ENCODE measurements around the gene MAS1. TPM values are rescaled to one million over a fixed set of nuclear protein-coding genes. Genes with fewer than 3 reads are reported as not detected.

Gene MAS1
- polyA plus RNA-seq, 2 of the 4 experiments (the other 2 are of a cell fraction) = not detected

GRCh38 chr6:159933077-159933476, 42.3 kb downstream of the MAS1 start:
- WGBS (ENCODE audit: missing lambda C conversion rate) = 60% methylated on average over 1 of the region's 1 CpG
- ChIA-PET POLR2A (no interaction called here), CTCF (interaction anchor here (1.0 to 1.7 kb wide), 3 partner anchors 9 to 42 kb away, joined by 3 to 4 read pairs (median 3); partner anchors contain the start of gene MAS1)
- no peak overlapping the region for H3K4me3 ChIP-seq
- DNase-seq (ENCODE audit: low read depth in 1 of 2, low spot score in 1 of 2) = no peak
- TF ChIP-seq FOSL2 (IDR thresholded peaks at IDR 0.05) (no peak), FOSL2 (CRISPR knock-in tag; IDR thresholded peaks at IDR 0.05) (no peak), CHD2 (IDR thresholded peaks at IDR 0.05; ENCODE audit: low read length, partially characterized antibody) (no peak), RAD21 (conservative IDR thresholded peaks at IDR 0.05 in 1 of 2, IDR thresholded peaks at IDR 0.05 in 1 of 2) (no peak), RNF2 (IDR thresholded peaks at IDR 0.05; ENCODE audit: borderline replicate concordance, low read depth) (no peak), REST (IDR thresholded peaks at IDR 0.05) (no peak), NPAS2 (CRISPR knock-in tag; IDR thresholded peaks at IDR 0.05; ENCODE audit: borderline replicate concordance) (no peak), RARB (CRISPR knock-in tag; IDR thresholded peaks at IDR 0.05) (no peak), HOXA7 (CRISPR knock-in tag; IDR thresholded peaks at IDR 0.05) (no peak), SMC3 (IDR thresholded peaks at IDR 0.05) (no peak), CBX8 (IDR thresholded peaks at IDR 0.05) (no peak), TFCP2L1 (CRISPR knock-in tag; IDR thresholded peaks at IDR 0.05) (no peak), EP300 (IDR thresholded peaks at IDR 0.05) (no peak), SREBF2 (IDR thresholded peaks at IDR 0.05) (no peak), POLR2A (IDR thresholded peaks at IDR 0.05; ENCODE audit: low read length) (no peak), JUN (IDR thresholded peaks at IDR 0.05) (no peak), HOXB5 (CRISPR knock-in tag; IDR thresholded peaks at IDR 0.05) (no peak), HEYL (CRISPR knock-in tag; IDR thresholded peaks at IDR 0.05) (no peak), CBX2 (IDR thresholded peaks at IDR 0.05; ENCODE audit: borderline replicate concordance, low read depth) (no peak)
- H3K27ac ChIP-seq = no peak overlapping the region
- ATAC-seq = no peak
- H3K4me2 ChIP-seq = no peak overlapping the region
- 0 out of 3 replicates have a peak, but pooled peaks cover 3% of the 10 kb centered on the region for H3K9me3 ChIP-seq
- H3K4me1 ChIP-seq = 0 out of 3 replicates have a peak, but pooled peaks cover 11% of the 10 kb centered on the region
- no peak for FAIRE-seq

- ChIA-PET POLR2A (no interaction called here), CTCF (interaction anchor here (1.3 to 1.7 kb wide), 3 partner anchors 8 to 600 kb away, joined by 3 to 4 read pairs (median 3); partner anchors contain the start of gene MAS1)
- FAIRE-seq = no peak
- Histone ChIP-seq H3K4me3 (no peak overlapping the region), H3K9me3 (0 out of 3 replicates have a peak, but pooled peaks cover 3% of the 10 kb centered on the region), H3K4me2 (no peak overlapping the region), H3K4me1 (0 out of 3 replicates have a peak, but pooled peaks cover 11% of the 10 kb centered on the region), H3K27ac (no peak overlapping the region)
- ATAC-seq = no peak
- TF ChIP-seq CBX2 (IDR thresholded peaks at IDR 0.05; ENCODE audit: borderline replicate concordance, low read depth) (no peak), HOXB5 (CRISPR knock-in tag; IDR thresholded peaks at IDR 0.05) (no peak), EHF (CRISPR knock-in tag; IDR thresholded peaks at IDR 0.05) (no peak), NR3C1 (IDR thresholded peaks at IDR 0.05) (no peak), RAD21 (conservative IDR thresholded peaks at IDR 0.05 in 1 of 2, IDR thresholded peaks at IDR 0.05 in 1 of 2) (no peak), ELK1 (IDR thresholded peaks at IDR 0.05; ENCODE audit: low read depth, low read length) (no peak), SMC3 (IDR thresholded peaks at IDR 0.05) (no peak), MAZ (IDR thresholded peaks at IDR 0.05; ENCODE audit: borderline replicate concordance, low read depth, low read length) (no peak), RCOR1 (IDR thresholded peaks at IDR 0.05; ENCODE audit: low read depth, low read length) (no peak), MYC (IDR thresholded peaks at IDR 0.05; ENCODE audit: borderline replicate concordance, low read length) (no peak), RFX5 (IDR thresholded peaks at IDR 0.05) (no peak)
- WGBS (ENCODE audit: missing lambda C conversion rate) = 21% methylated on average over 3 of the region's 4 CpGs
- DNase-seq (ENCODE audit: low read depth in 1 of 2, low spot score in 1 of 2) = no peak
These were observed 43.4 kb downstream of the MAS1 start for GRCh38 chr6:159934181-159934580.
